Uterus (tissue), 4 donors: ENCODE results near the gene CDH15. TPM values are rescaled to one million over a fixed set of nuclear protein-coding genes. Genes with fewer than 3 reads are reported as not detected.

ENCODE experiments used
- DNase-seq, 2 donors: peaks; one replicate each; pipeline ENCODE4 v3.0.0-alpha.2; 2019 to 2020
- H3K27ac ChIP-seq, 2 donors: fragments of 200-600 bp; sonication (generic); 1 replicate in 1 of 2; 2 replicates in 1 of 2; pipeline ENCODE4 v1.5.1; 2016 to 2018
- H3K27me3 ChIP-seq, 2 donors: fragments of 200-600 bp; sonication (generic); one replicate each; pipeline ENCODE4 v1.5.1; 2018 to 2019; ENCODE audit warnings: control low read depth in 1 of 2
- H3K36me3 ChIP-seq, 2 donors: fragments of 200-600 bp; sonication (generic); one replicate each; pipeline ENCODE4 v1.5.1; 2019; ENCODE audit warnings: control low read depth in 1 of 2
- H3K4me1 ChIP-seq, 2 donors: fragments of 200-600 bp; sonication (generic); one replicate each; pipeline ENCODE4 v1.5.1; 2018 to 2019; ENCODE audit warnings: control low read depth in 1 of 2
- H3K4me3 ChIP-seq, 2 donors: fragments of 200-600 bp; sonication (generic); 1 replicate in 1 of 2; 2 replicates in 1 of 2; pipeline ENCODE4 v1.5.1; 2018 to 2019; ENCODE audit warnings: mild to moderate bottlenecking in 1 of 2
- H3K9me3 ChIP-seq, 2 donors: fragments of 200-600 bp; sonication (generic); one replicate each; pipeline ENCODE4 v1.5.1; 2019; ENCODE audit warnings: control low read depth in 1 of 2
- CTCF ChIP-seq, 4 experiments: fragments of 200-600 bp in 2 of 4; fragments of 450-650 bp in 2 of 4; sonication (generic) in 2 of 4; IDR thresholded peaks; one replicate each; pipeline ENCODE4 v1.5.1; 2016 to 2019; ENCODE audit warnings: antibody characterized with exemption in 4 of 4, mild to moderate bottlenecking in 2 of 4, moderate library complexity in 1 of 4
- POLR2A ChIP-seq, 2 donors: fragments of 450-650 bp; IDR thresholded peaks; one replicate each; pipeline ENCODE4 v1.6.1; 2016; ENCODE audit warnings: antibody characterized with exemption in 2 of 2, mild to moderate bottlenecking in 1 of 2, moderate library complexity in 1 of 2
- intact Hi-C: fragments of 100-400 bp; cut with DNase I; formaldehyde crosslinking; loops from one replicate; pipeline ENCODE4 v1.15.1; 2023; ENCODE audit warnings: low total_unique reads
- total RNA-seq, 4 donors: library from RNA; depleted of rRNA in 3 of 4; stranded (reverse); fragments of >200 nt in 3 of 4; gene quantifications; one replicate each; pipeline versions ENCODE4 v1.1.0 to v1.2.4, GENCODE V29; 2014 to 2023
- donor health status: DM: yes; HTN: yes; CAD: no.

The CDH15 gene
- total RNA-seq, 4 donors from 2014 or later: 0.21 TPM; not detected in 3

DNA sequence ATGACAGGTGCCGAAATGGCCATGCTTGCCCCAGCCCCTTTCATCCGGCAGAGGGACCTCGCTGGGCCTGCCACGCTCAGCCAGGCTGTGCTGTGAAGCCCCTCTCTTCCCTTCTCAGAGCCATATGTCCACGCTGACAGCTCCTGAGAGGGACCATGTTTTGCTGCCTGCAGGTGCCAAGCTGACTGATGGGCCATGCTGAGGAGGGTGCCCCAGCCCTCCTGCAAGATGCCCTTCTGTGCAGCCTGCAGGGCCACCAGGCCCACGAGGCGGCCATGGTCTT lies 33.1 kb upstream of the CDH15 start:
- Histone ChIP-seq H3K4me1 (no peaks in the 10 kb centered on the region), H3K36me3 (no peaks in the 10 kb centered on the region), H3K4me3 (no peak overlapping the region), H3K27ac (no peak overlapping the region), H3K9me3 (no peaks in the 10 kb centered on the region), H3K27me3 (no peaks in the 10 kb centered on the region)
- no peak for DNase-seq
- intact Hi-C loops: no loop called here
- TF ChIP-seq CTCF (IDR thresholded peaks at IDR 0.05): no peak
- no peak for TF ChIP-seq POLR2A (IDR thresholded peaks at IDR 0.05)

DNA sequence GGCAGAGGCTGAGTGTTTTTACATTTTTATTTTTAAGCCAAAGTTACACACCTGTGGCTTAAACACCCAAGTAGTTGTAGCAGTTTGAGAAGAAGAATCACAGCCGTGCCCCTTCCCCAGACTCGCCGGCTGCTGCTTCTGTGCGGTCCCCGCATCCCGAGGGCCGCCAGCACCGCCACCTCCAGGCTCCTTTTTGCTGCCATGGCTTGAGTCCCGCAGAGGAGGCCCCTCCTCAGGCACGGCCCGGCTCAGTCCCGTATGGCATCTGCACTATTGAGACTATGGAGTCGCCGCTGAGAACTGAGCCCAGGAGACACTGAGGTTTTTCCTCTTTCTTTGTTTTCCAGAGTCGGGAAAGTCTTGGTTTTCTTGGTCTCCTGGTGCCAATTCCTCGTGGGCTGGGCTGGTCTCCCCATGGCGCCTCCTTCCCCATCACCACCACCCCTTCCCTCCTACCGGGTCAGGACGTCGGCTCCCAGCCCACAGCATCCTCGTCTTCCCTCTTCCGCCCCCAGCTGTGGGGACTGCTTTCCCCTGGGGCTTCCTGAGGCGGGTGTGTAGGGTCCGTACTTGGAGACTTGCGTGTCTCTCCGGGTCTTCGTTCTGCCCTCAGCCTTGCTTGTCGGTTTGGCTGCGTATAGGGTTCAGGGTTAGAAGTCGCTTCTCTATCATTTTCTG lies 32.6 kb upstream of the CDH15 start:
- intact Hi-C loops: no loop called here
- TF ChIP-seq CTCF (IDR thresholded peaks at IDR 0.05) (no peak), POLR2A (IDR thresholded peaks at IDR 0.05) (no peak)
- DNase-seq: no peak
- Histone ChIP-seq H3K27me3 (no peaks in the 10 kb centered on the region), H3K27ac (no peak overlapping the region), H3K4me3 (no peak overlapping the region), H3K4me1 (no peaks in the 10 kb centered on the region), H3K9me3 (no peaks in the 10 kb centered on the region), H3K36me3 (no peaks in the 10 kb centered on the region)

- Histone ChIP-seq H3K4me3 (no peak overlapping the region), H3K9me3 (no peaks in the 10 kb centered on the region), H3K27me3 (no peaks in the 10 kb centered on the region), H3K4me1 (no peaks in the 10 kb centered on the region), H3K36me3 (no peaks in the 10 kb centered on the region), H3K27ac (no peak overlapping the region)
- DNase-seq: no peak
- no peak for TF ChIP-seq POLR2A (IDR thresholded peaks at IDR 0.05)
- TF ChIP-seq CTCF (IDR thresholded peaks at IDR 0.05): no peak
- intact Hi-C loops: no loop called here
These were observed 31.6 kb upstream of the CDH15 start for GRCh38 chr16:89139907-89140361.

- no peak overlapping the region for H3K27ac ChIP-seq
- no peak overlapping the region for H3K4me3 ChIP-seq
- no peaks in the 10 kb centered on the region for H3K9me3 ChIP-seq
- DNase-seq: no peak
- no peaks in the 10 kb centered on the region for H3K4me1 ChIP-seq
- H3K36me3 ChIP-seq: no peaks in the 10 kb centered on the region
- intact Hi-C loops: no loop called here
- H3K27me3 ChIP-seq: no peaks in the 10 kb centered on the region
- no peak for TF ChIP-seq CTCF (IDR thresholded peaks at IDR 0.05)
- TF ChIP-seq POLR2A (IDR thresholded peaks at IDR 0.05): no peak
These were observed 31.1 kb upstream of the CDH15 start for GRCh38 chr16:89140401-89140800.

DNA sequence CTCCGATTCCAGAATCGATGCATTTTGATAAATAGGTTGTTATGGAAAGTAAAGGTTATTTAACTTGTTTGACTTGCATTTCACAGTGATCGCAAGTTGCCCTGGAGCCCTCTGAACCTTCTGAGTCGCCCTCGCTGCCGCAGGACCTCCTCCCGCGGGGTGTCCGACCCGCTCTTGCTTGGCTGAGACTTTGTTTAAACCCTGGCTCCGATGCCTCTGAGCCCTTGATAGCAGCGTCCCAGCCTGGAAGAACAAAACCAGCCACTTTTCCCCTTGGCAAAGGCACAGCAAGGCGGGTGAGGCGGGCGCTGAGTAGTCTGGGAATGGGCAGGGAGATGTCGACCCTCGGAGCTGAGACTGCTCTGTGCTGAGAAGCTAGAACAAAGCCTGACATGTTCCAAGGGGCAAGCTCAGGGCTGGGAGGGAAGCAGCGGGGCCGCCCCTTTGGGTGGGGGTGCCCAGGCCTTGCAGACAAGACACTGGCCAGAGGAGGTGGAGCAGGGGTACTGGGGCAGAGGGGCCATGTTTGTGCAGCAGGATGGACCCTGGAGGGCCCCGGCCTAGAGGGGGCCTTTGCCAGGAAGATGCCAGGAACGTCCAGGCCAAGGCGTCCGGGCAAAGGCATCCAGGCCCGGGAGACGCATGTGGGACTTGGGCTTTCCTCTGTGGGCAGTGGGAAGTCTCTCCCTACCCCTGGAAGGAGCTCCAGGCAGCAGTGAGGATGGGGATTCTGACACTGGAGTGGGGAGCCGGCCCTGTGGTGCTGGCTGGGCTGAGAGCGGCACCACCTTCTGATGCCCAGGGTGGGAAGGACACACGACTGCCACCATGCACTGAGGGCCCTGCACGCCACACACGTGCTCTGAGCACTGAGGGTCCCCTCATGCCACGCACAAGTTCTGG lies 30.3 kb upstream of the CDH15 start:
- Histone ChIP-seq H3K27ac (no peak overlapping the region), H3K4me1 (no peaks in the 10 kb centered on the region), H3K9me3 (no peaks in the 10 kb centered on the region), H3K4me3 (no peak overlapping the region), H3K36me3 (no peaks in the 10 kb centered on the region), H3K27me3 (no peaks in the 10 kb centered on the region)
- TF ChIP-seq CTCF (IDR thresholded peaks at IDR 0.05) (no peak), POLR2A (IDR thresholded peaks at IDR 0.05) (no peak)
- intact Hi-C loops: no loop called here
- DNase-seq: no peak
